Measurements from ENCODE around the gene TMC1. TPM values are rescaled to one million over a fixed set of nuclear protein-coding genes. Genes with fewer than 3 reads are reported as not detected.

The TMC1 gene
- total RNA-seq, 2 experiments from 2014 or later, result not detected

GRCh38 chr9:72601615-72602014 lies 80.2 kb downstream of the TMC1 start:
- H3K9me3 ChIP-seq (ENCODE audit: control insufficient read depth in 1 of 2, insufficient read depth in 1 of 2, low read length in 2 of 2), result no peaks in the 10 kb centered on the region
- H3K36me3 ChIP-seq (ENCODE audit: insufficient read depth, low read length), result no peaks in the 10 kb centered on the region
- DNase-seq (no peak), ATAC-seq (ENCODE audit: poor library complexity) (no peak)
- H3K27ac Mint-ChIP-seq, result no peak overlapping the region
- ChIA-PET CTCF (interaction anchor here (0.7 to 1.9 kb wide), 2 partner anchors 307 to 321 kb away, joined by 3 to 7 read pairs; no protein-coding TSS in a partner anchor), POLR2A (no interaction called here)
- no peaks in the 10 kb centered on the region for H3K27me3 ChIP-seq (ENCODE audit: control insufficient read depth in 1 of 2, insufficient read depth in 2 of 2, low read length in 2 of 2)
- intact Hi-C loops (cut with DNase I, micrococcal nuclease), result no loop called here
- no peak overlapping the region for H3K27ac ChIP-seq (ENCODE audit: low read depth in 1 of 2, low read length in 2 of 2)
- no peaks in the 10 kb centered on the region for H3K9me3 Mint-ChIP-seq
- no peaks in the 10 kb centered on the region for H3K4me1 ChIP-seq (ENCODE audit: insufficient read depth, low read length)
- TF ChIP-seq CTCF (IDR thresholded peaks at IDR 0.05), result no peak
- H3K4me3 Mint-ChIP-seq, result no peak overlapping the region
- no peak overlapping the region for H3K4me3 ChIP-seq (ENCODE audit: low read length)
- H3K27me3 Mint-ChIP-seq, result no peaks in the 10 kb centered on the region
- peaks cover 3% of the 10 kb centered on the region for H3K4me1 Mint-ChIP-seq (ENCODE audit: low read depth)
- no peaks in the 10 kb centered on the region for H3K36me3 Mint-ChIP-seq (ENCODE audit: low read depth)

DNA sequence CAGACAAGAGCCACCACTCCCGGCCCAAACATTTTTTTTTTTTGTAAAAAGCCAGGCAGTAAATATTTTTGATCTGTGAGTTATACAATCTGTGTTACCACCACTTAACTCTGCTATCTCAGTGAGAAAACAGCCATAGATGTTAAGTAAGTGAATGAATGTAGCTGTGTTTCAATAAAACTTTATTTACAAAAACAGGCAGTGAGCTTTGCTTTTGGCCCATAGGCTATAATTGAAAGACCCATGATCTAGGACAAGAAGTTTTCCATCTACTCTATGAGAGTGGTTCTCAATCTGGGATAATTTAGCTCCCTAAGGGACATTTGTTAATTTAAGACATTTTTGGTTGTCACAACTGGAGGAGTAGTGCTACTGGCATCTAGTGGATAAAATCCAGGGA lies 91.0 kb downstream of the TMC1 start:
- H3K4me1 ChIP-seq (ENCODE audit: insufficient read depth, low read length), result no peaks in the 10 kb centered on the region
- H3K27me3 Mint-ChIP-seq, result peaks cover 5% of the 10 kb centered on the region
- H3K27ac ChIP-seq (ENCODE audit: low read depth in 1 of 2, low read length in 2 of 2), result no peak overlapping the region
- H3K36me3 ChIP-seq (ENCODE audit: insufficient read depth, low read length), result no peaks in the 10 kb centered on the region
- intact Hi-C loops (cut with DNase I, micrococcal nuclease), result no loop called here
- H3K4me1 Mint-ChIP-seq (ENCODE audit: low read depth), result no peaks in the 10 kb centered on the region
- no peaks in the 10 kb centered on the region for H3K9me3 ChIP-seq (ENCODE audit: control insufficient read depth in 1 of 2, insufficient read depth in 1 of 2, low read length in 2 of 2)
- H3K4me3 Mint-ChIP-seq, result no peak overlapping the region
- CTCF ChIA-PET, result no interaction called here
- H3K27me3 ChIP-seq (ENCODE audit: control insufficient read depth in 1 of 2, insufficient read depth in 2 of 2, low read length in 2 of 2), result no peaks in the 10 kb centered on the region
- no peak overlapping the region for H3K27ac Mint-ChIP-seq
- ATAC-seq (ENCODE audit: poor library complexity) (no peak), DNase-seq (no peak)
- POLR2A ChIA-PET, result no interaction called here
- no peak overlapping the region for H3K4me3 ChIP-seq (ENCODE audit: low read length)
- no peaks in the 10 kb centered on the region for H3K36me3 Mint-ChIP-seq (ENCODE audit: low read depth)
- no peaks in the 10 kb centered on the region for H3K9me3 Mint-ChIP-seq
- no peak for TF ChIP-seq CTCF (IDR thresholded peaks at IDR 0.05)

DNA sequence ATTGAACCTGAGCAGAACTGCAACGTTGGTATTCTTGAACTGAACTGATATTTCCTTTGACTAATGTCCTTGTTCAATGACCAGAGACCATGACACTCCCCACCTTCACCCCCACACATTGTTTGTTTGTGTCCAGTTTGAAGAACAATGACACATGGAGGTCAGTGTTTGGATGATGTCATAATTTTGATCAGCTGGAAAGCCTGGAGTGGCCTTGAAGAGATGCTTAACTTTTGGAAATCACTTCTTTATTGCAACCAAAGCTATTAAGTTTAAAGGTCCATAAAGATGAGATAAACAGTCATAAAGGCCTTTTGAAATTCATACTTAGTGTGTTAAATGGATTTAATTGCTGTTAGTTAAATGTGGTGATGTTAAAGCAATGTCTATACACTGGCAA lies 92.7 kb downstream of the TMC1 start:
- Histone ChIP-seq H3K9me3 (ENCODE audit: control insufficient read depth in 1 of 2, insufficient read depth in 1 of 2, low read length in 2 of 2) (no peaks in the 10 kb centered on the region), H3K4me3 (ENCODE audit: low read length) (no peak overlapping the region), H3K36me3 (ENCODE audit: insufficient read depth, low read length) (no peaks in the 10 kb centered on the region), H3K27ac (ENCODE audit: low read depth in 1 of 2, low read length in 2 of 2) (no peak overlapping the region), H3K27me3 (ENCODE audit: control insufficient read depth in 1 of 2, insufficient read depth in 2 of 2, low read length in 2 of 2) (no peaks in the 10 kb centered on the region), H3K4me1 (ENCODE audit: insufficient read depth, low read length) (no peaks in the 10 kb centered on the region)
- ChIA-PET CTCF (no interaction called here), POLR2A (no interaction called here)
- Mint-ChIP-seq H3K27me3 (peaks cover 4% of the 10 kb centered on the region), H3K4me3 (no peak overlapping the region), H3K27ac (no peak overlapping the region), H3K36me3 (ENCODE audit: low read depth) (no peaks in the 10 kb centered on the region), H3K9me3 (no peaks in the 10 kb centered on the region), H3K4me1 (ENCODE audit: low read depth) (no peaks in the 10 kb centered on the region)
- intact Hi-C loops (cut with DNase I, micrococcal nuclease), result no loop called here
- ATAC-seq (ENCODE audit: poor library complexity) (no peak), DNase-seq (no peak)
- no peak for TF ChIP-seq CTCF (IDR thresholded peaks at IDR 0.05)
